ENCODE measurements around the gene SCAMP2.

- 0 out of 6 replicates have a peak, but pooled peaks of 1 of the 3 experiments have one; percentile 15 for TF ChIP-seq CTCF (IDR thresholded peaks at IDR 0.05 in 2 of 3, conservative IDR thresholded peaks at IDR 0.05 in 1 of 3; ENCODE audit: borderline replicate concordance in 1 of 3, insufficient read depth in 1 of 3, low read depth in 2 of 3, low read length in 2 of 3)
- no peak for TF ChIP-seq EZH2 (IDR thresholded peaks at IDR 0.05)
- no peak for TF ChIP-seq ZBTB33 (IDR thresholded peaks at IDR 0.05; ENCODE audit: extremely low read depth, insufficient replicate concordance, low read length)
- no peak for TF ChIP-seq RAD21 (IDR thresholded peaks at IDR 0.05; ENCODE audit: low read depth)
- TF ChIP-seq, protein P1, sequence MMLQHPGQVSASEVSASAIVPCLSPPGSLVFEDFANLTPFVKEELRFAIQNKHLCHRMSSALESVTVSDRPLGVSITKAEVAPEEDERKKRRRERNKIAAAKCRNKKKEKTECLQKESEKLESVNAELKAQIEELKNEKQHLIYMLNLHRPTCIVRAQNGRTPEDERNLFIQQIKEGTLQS (IDR thresholded peaks at IDR 0.05) = no peak
- no peak for TF ChIP-seq POLR2A (IDR thresholded peaks at IDR 0.05; ENCODE audit: borderline replicate concordance, extremely low read depth, insufficient read depth, insufficient read length)
- TF ChIP-seq POLR2AphosphoS5 (IDR thresholded peaks at IDR 0.05; ENCODE audit: low read depth, low read length) = no peak
- no peak for TF ChIP-seq CEBPB (IDR thresholded peaks at IDR 0.05; ENCODE audit: low read depth)
- TF ChIP-seq FOSL1 (IDR thresholded peaks at IDR 0.05; ENCODE audit: low read depth) = no peak
- TF ChIP-seq ZNF274 (IDR thresholded peaks at IDR 0.05; ENCODE audit: low read depth, low read length) = no peak
- TF ChIP-seq EZH2phosphoT487 (IDR thresholded peaks at IDR 0.05; ENCODE audit: borderline replicate concordance) = no peak
- TF ChIP-seq, protein P2, sequence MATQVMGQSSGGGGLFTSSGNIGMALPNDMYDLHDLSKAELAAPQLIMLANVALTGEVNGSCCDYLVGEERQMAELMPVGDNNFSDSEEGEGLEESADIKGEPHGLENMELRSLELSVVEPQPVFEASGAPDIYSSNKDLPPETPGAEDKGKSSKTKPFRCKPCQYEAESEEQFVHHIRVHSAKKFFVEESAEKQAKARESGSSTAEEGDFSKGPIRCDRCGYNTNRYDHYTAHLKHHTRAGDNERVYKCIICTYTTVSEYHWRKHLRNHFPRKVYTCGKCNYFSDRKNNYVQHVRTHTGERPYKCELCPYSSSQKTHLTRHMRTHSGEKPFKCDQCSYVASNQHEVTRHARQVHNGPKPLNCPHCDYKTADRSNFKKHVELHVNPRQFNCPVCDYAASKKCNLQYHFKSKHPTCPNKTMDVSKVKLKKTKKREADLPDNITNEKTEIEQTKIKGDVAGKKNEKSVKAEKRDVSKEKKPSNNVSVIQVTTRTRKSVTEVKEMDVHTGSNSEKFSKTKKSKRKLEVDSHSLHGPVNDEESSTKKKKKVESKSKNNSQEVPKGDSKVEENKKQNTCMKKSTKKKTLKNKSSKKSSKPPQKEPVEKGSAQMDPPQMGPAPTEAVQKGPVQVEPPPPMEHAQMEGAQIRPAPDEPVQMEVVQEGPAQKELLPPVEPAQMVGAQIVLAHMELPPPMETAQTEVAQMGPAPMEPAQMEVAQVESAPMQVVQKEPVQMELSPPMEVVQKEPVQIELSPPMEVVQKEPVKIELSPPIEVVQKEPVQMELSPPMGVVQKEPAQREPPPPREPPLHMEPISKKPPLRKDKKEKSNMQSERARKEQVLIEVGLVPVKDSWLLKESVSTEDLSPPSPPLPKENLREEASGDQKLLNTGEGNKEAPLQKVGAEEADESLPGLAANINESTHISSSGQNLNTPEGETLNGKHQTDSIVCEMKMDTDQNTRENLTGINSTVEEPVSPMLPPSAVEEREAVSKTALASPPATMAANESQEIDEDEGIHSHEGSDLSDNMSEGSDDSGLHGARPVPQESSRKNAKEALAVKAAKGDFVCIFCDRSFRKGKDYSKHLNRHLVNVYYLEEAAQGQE (IDR thresholded peaks at IDR 0.05; ENCODE audit: low read depth) = no peak
- no peak for TF ChIP-seq TCF7L2 (IDR thresholded peaks at IDR 0.05; ENCODE audit: borderline replicate concordance, extremely low read depth, insufficient read depth, insufficient read length)
Measured at GRCh38 chr15:74839526-74840395, 33.4 kb downstream of the SCAMP2 start.

Measured in HCT116 (cell line).